ENCODE measurements around the gene PRKAR1B. TPM values are rescaled to one million over a fixed set of nuclear protein-coding genes. Genes with fewer than 3 reads are reported as not detected.

PRKAR1B gene
- total RNA-seq, 1 experiment from 2014 or later, result 14.1 TPM

DNA sequence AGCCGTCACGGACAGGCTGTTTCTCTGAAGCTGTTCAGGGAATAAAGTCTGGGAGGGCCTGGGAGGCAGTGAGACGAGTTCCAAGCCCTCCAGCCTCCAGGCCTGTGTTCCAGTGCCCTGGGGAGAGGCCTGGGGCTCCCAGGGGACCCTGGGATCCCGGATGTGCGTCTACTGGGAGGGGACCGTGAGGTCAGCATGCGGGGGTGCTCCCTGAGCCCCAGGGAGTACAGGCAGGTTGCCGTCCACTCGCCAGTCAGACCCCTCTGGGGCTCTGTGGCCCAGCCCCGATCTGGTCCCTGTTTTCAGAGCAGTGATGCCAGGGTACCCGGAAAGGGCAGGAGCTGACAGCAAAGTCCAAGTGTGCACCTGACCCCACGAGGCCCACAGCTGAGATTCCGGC, 81.5 kb downstream of the PRKAR1B start:
- Histone ChIP-seq H3K9me3 (ENCODE audit: control insufficient read depth in 1 of 2, insufficient read depth in 1 of 2, low read depth in 1 of 2, low read length in 2 of 2) (peaks cover 0 to 6% of the 10 kb centered on the region in 2 experiments; a peak in 1 of 4 replicates), H3K27ac (ENCODE audit: low read depth, low read length) (no peak overlapping the region), H4K20me1 (ENCODE audit: insufficient read depth) (no peaks in the 10 kb centered on the region), H2AFZ (ENCODE audit: low read depth, low read length, poor library complexity, severe bottlenecking) (no peak overlapping the region), H3K9me2 (ENCODE audit: insufficient read depth) (no peaks in the 10 kb centered on the region), H3K4me2 (ENCODE audit: low read length) (no peak overlapping the region), H3K27me3 (ENCODE audit: insufficient read depth, low read length) (no peaks in the 10 kb centered on the region), H3K79me2 (ENCODE audit: insufficient read depth, low read length) (no peaks in the 10 kb centered on the region), H3K4me3 (replicated peaks in 1 of 2; ENCODE audit: low read depth in 1 of 2, low read length in 2 of 2) (no peak overlapping the region), H3K4me1 (ENCODE audit: control insufficient read depth in 1 of 2, insufficient read depth in 2 of 2, low read length in 2 of 2) (peaks cover 6 to 10% of the 10 kb centered on the region in 2 experiments), H3K36me3 (ENCODE audit: control insufficient read depth in 1 of 2, insufficient read depth in 2 of 2, low read length in 2 of 2) (no peaks in the 10 kb centered on the region), H3K9ac (ENCODE audit: low read length) (no peak overlapping the region)
- DNase-seq (ENCODE audit: low read depth, low spot score), result no peak
- ATAC-seq, result no peak
- POLR2A ChIA-PET, result no interaction called here
- no TSS peak for BruUV-seq (replicated peaks)
- intact Hi-C loops (cut with micrococcal nuclease), result no loop called here
- CTCF ChIA-PET, result no interaction called here
- no peak for TF ChIP-seq ELF1 (IDR thresholded peaks at IDR 0.05; ENCODE audit: borderline replicate concordance, low read depth)
- TF ChIP-seq ZFX (IDR thresholded peaks at IDR 0.05), result no peak
- TF ChIP-seq ZNF274 (IDR thresholded peaks at IDR 0.05; ENCODE audit: low read depth, low read length), result no peak
- TF ChIP-seq, protein P1, sequence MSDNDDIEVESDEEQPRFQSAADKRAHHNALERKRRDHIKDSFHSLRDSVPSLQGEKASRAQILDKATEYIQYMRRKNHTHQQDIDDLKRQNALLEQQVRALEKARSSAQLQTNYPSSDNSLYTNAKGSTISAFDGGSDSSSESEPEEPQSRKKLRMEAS (IDR thresholded peaks at IDR 0.05), result no peak
- TF ChIP-seq EGR1 (IDR thresholded peaks at IDR 0.05; ENCODE audit: low read depth), result no peak
- no peak for TF ChIP-seq JUND (IDR thresholded peaks at IDR 0.05)
- no peak for TF ChIP-seq POLR2AphosphoS5 (IDR thresholded peaks at IDR 0.05; ENCODE audit: low read depth, low read length)
- no peak for TF ChIP-seq CEBPB (IDR thresholded peaks at IDR 0.05; ENCODE audit: low read depth)
- TF ChIP-seq, protein P2, sequence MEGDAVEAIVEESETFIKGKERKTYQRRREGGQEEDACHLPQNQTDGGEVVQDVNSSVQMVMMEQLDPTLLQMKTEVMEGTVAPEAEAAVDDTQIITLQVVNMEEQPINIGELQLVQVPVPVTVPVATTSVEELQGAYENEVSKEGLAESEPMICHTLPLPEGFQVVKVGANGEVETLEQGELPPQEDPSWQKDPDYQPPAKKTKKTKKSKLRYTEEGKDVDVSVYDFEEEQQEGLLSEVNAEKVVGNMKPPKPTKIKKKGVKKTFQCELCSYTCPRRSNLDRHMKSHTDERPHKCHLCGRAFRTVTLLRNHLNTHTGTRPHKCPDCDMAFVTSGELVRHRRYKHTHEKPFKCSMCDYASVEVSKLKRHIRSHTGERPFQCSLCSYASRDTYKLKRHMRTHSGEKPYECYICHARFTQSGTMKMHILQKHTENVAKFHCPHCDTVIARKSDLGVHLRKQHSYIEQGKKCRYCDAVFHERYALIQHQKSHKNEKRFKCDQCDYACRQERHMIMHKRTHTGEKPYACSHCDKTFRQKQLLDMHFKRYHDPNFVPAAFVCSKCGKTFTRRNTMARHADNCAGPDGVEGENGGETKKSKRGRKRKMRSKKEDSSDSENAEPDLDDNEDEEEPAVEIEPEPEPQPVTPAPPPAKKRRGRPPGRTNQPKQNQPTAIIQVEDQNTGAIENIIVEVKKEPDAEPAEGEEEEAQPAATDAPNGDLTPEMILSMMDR (IDR thresholded peaks at IDR 0.05 in 2 of 3, conservative IDR thresholded peaks at IDR 0.05 in 1 of 3; ENCODE audit: borderline replicate concordance in 1 of 3, insufficient read depth in 1 of 3, low read depth in 2 of 3, low read length in 2 of 3), result no peak
- no peak for TF ChIP-seq POLR2A (IDR thresholded peaks at IDR 0.05; ENCODE audit: borderline replicate concordance, extremely low read depth, insufficient read depth, insufficient read length)
- no peak for TF ChIP-seq YY1 (IDR thresholded peaks at IDR 0.05; ENCODE audit: extremely low read depth, insufficient replicate concordance, low read depth, low read length)
- TF ChIP-seq SP1 (IDR thresholded peaks at IDR 0.05; ENCODE audit: low read depth), result no peak
- RAD21 ChIA-PET (ENCODE audit: low non-redundant PET in 1 of 2, low total read pairs in 2 of 2, uncharacterized antibody in 2 of 2, unreplicated experiment in 2 of 2), result no interaction called here

Measured in HCT116 (cell line).